SU-DHL-6 (cell line): ENCODE results near the gene GPX5.

Experiments used
- CTCF ChIP-seq: fragments of 200-600 bp; sonication (generic); IDR thresholded peaks from one replicate; pipeline ENCODE4 v1.5.1; 2017; ENCODE audit warnings: antibody characterized with exemption, mild to moderate bottlenecking, low read length, moderate library complexity; ENCODE audit not compliant: insufficient read depth, poor library complexity, severe bottlenecking
- EZH2phosphoT487 ChIP-seq: fragments of 200-600 bp; sonication (generic), shearing (Covaris generic); conservative IDR thresholded peaks from 2 replicates; pipeline ENCODE4 v1.6.1; 2018; ENCODE audit warnings: mild to moderate bottlenecking, antibody characterized with exemption, low read length, moderate library complexity, mixed read lengths

GRCh38 chr6:28517964-28518363, 7.7 kb upstream of the GPX5 start:
- TF ChIP-seq CTCF: no peak
- no peak for TF ChIP-seq EZH2phosphoT487
